Measurements from ENCODE around the gene CEMIP. TPM values are rescaled to one million over a fixed set of nuclear protein-coding genes. Genes with fewer than 3 reads are reported as not detected.

CEMIP gene
- total and polyA plus RNA-seq, 2 of the 4 experiments (the other 2 are of a cell fraction), result 63.8 to 78.0 TPM

GRCh38 chr15:80733460-80733859, 45.7 kb upstream of the CEMIP start:
- ATAC-seq (ENCODE audit: low read depth), result no peak
- Histone ChIP-seq H3K27ac (ENCODE audit: insufficient read depth, low read length) (no peak overlapping the region), H4K8ac (ENCODE audit: low read depth in 2 of 2, low read length in 2 of 2) (no peak overlapping the region), H3K18ac (ENCODE audit: low read depth, low read length) (no peak overlapping the region), H2BK5ac (ENCODE audit: low read depth, low read length, poor library complexity, severe bottlenecking) (no peak overlapping the region), H3K23ac (ENCODE audit: low read depth, low read length) (peak overlapping the region; percentile 57), H3K56ac (ENCODE audit: extremely low read depth, insufficient read depth, low read length) (no peak overlapping the region), H3K9me3 (ENCODE audit: control insufficient read depth, insufficient read depth, low read length) (no peaks in the 10 kb centered on the region), H2BK15ac (ENCODE audit: low read depth, low read length) (no peak overlapping the region), H3K4me3 (ENCODE audit: insufficient read depth, low read depth, low read length) (no peak overlapping the region), H3K4ac (ENCODE audit: low read depth, low read length) (no peak overlapping the region), H3K27me3 (ENCODE audit: control insufficient read depth, insufficient read depth, low read length) (no peaks in the 10 kb centered on the region), H3K9me1 (ENCODE audit: insufficient read depth, low read length) (peaks cover 33% of the 10 kb centered on the region), H4K5ac (ENCODE audit: low read depth, low read length) (no peak overlapping the region), H4K20me1 (ENCODE audit: insufficient read depth, low read length) (peaks cover 69% of the 10 kb centered on the region), H2AFZ (replicated peaks; ENCODE audit: low read length, poor library complexity) (no peak overlapping the region), H2AK5ac (ENCODE audit: low read depth, low read length) (no peak overlapping the region), H3K4me2 (ENCODE audit: low read depth, low read length) (no peak overlapping the region), H3K4me1 (ENCODE audit: control insufficient read depth, insufficient read depth, low read length) (peaks cover 16% of the 10 kb centered on the region), H2BK120ac (ENCODE audit: low read depth, low read length) (no peak overlapping the region), H3K14ac (replicated peaks; ENCODE audit: low read depth, low read length) (peak overlapping the region; percentile 80; the same call in 1 of the 2 replicates), H4K91ac (ENCODE audit: insufficient read depth, low read depth, low read length) (no peak overlapping the region), H3K36me3 (ENCODE audit: control insufficient read depth, insufficient read depth, low read length) (peaks cover 7% of the 10 kb centered on the region; the same call in 1 of the 2 replicates), H2BK20ac (ENCODE audit: low read depth, low read length) (no peak overlapping the region), H3K9ac (ENCODE audit: low read depth, low read length) (no peak overlapping the region), H3K79me1 (ENCODE audit: low read depth in 1 of 2, low read length in 2 of 2) (peaks cover 41 to 89% of the 10 kb centered on the region in 2 experiments), H2AK9ac (replicated peaks; ENCODE audit: low read depth, low read length, poor library complexity) (no peak overlapping the region)
- dilution Hi-C loops (cut with HindIII; ENCODE audit: low sequenced_read_pairs, unreplicated experiment) (no loop called here), in situ Hi-C loops (cut with MboI; ENCODE audit: low sequenced_read_pairs) (no loop called here), intact Hi-C loops (cut with micrococcal nuclease) (no loop called here)
- no peak for DNase-seq
- CTCF ChIA-PET, result no interaction called here
- POLR2A ChIA-PET (ENCODE audit: unreplicated experiment), result no interaction called here
- TF ChIP-seq BHLHE40 (IDR thresholded peaks at IDR 0.05; ENCODE audit: low read depth, low read length) (no peak), RFX5 (IDR thresholded peaks at IDR 0.05; ENCODE audit: low read depth, low read length) (no peak), MAZ (IDR thresholded peaks at IDR 0.05; ENCODE audit: borderline replicate concordance, low read depth, low read length) (no peak), POLR2A (IDR thresholded peaks at IDR 0.05; ENCODE audit: low read depth, low read length) (no peak), ELK1 (IDR thresholded peaks at IDR 0.05; ENCODE audit: borderline replicate concordance, low read depth, low read length) (no peak), USF2 (IDR thresholded peaks at IDR 0.05; ENCODE audit: low read depth, low read length) (no peak), MXI1 (IDR thresholded peaks at IDR 0.05; ENCODE audit: borderline replicate concordance, low read depth, low read length) (no peak), CHD1 (IDR thresholded peaks at IDR 0.05; ENCODE audit: low read depth, low read length) (no peak), SMC3 (IDR thresholded peaks at IDR 0.05; ENCODE audit: low read depth, low read length) (no peak), FOS (IDR thresholded peaks at IDR 0.05; ENCODE audit: low read depth, low read length) (no peak), RCOR1 (IDR thresholded peaks at IDR 0.05; ENCODE audit: insufficient replicate concordance, low read length) (no peak), MAFK (IDR thresholded peaks at IDR 0.05; ENCODE audit: low read depth, low read length) (no peak), CTCF (conservative IDR thresholded peaks at IDR 0.05; ENCODE audit: low read depth, low read length) (no peak)
- no CpG with 5 or more reads among the region's 1 CpG for WGBS, 2 experiments (ENCODE audit: extremely low coverage in 2 of 2, insufficient read length in 1 of 2)
- no TSS peak for BruUV-seq (replicated peaks)

Data from IMR-90 (cell line).